GM19328 (cell line): Measurements from ENCODE around the gene APOC1.
"Not testable (repeated sequence)": the region's sequence is repeated elsewhere in the genome, so short reads cannot be mapped to it uniquely, and the experiment has no call there.

Source experiments
- ATAC-seq: cut with Tn5 transposase; IDR thresholded peaks from one replicate; pipeline ENCODE4 v1.9.1; 2021; ENCODE audit warnings: mild to moderate bottlenecking, moderate library complexity; ENCODE audit not compliant: unreplicated experiment

Gene APOC1

GRCh38 chr19:44914433-44915206, at the start of gene APOC1:
TSS of gene APOC1 (plus strand) at chr19:44914608. CDS start at chr19:44914892, 284 bp downstream.
- ATAC-seq = peak; percentile 81

GRCh38 chr19:44865196-44865767, 49.1 kb upstream of the APOC1 start:
- no peak for ATAC-seq

GRCh38 chr19:44866664-44867063, 47.7 kb upstream of the APOC1 start:
- ATAC-seq = no peak

GRCh38 chr19:44867578-44867977, 46.8 kb upstream of the APOC1 start:
- ATAC-seq = no peak

GRCh38 chr19:44869733-44870470, 44.5 kb upstream of the APOC1 start:
- ATAC-seq = no peak

- ATAC-seq = no peak
Observed at GRCh38 chr19:44871809-44872208, 42.6 kb upstream of the APOC1 start.

GRCh38 chr19:44872661-44873060, 41.7 kb upstream of the APOC1 start:
- no peak for ATAC-seq

GRCh38 chr19:44874317-44874716, 40.1 kb upstream of the APOC1 start:
- ATAC-seq = no peak

- ATAC-seq = no peak
Observed at GRCh38 chr19:44875666-44876451, 38.5 kb upstream of the APOC1 start.

GRCh38 chr19:44876930-44877535, 37.4 kb upstream of the APOC1 start:
- ATAC-seq = no peak

- ATAC-seq = no peak
Observed at GRCh38 chr19:44878120-44878865, 36.1 kb upstream of the APOC1 start.

GRCh38 chr19:44879309-44880065, 34.9 kb upstream of the APOC1 start:
- no peak for ATAC-seq

- ATAC-seq = no peak
Observed at GRCh38 chr19:44882063-44882462, 32.3 kb upstream of the APOC1 start.

- ATAC-seq = not testable (repeated sequence)
Observed at GRCh38 chr19:44882619-44883397, 31.6 kb upstream of the APOC1 start.

GRCh38 chr19:44883922-44884321, 30.5 kb upstream of the APOC1 start:
- no peak for ATAC-seq

- ATAC-seq = no peak
Observed at GRCh38 chr19:44884566-44884965, 29.8 kb upstream of the APOC1 start.

- no peak for ATAC-seq
Observed at GRCh38 chr19:44886141-44886540, 28.3 kb upstream of the APOC1 start.

GRCh38 chr19:44887648-44888047, 26.8 kb upstream of the APOC1 start:
- no peak for ATAC-seq
